HG03095 (cell line): ENCODE data around the gene MMD.

Experiments
- ATAC-seq: cut with Tn5 transposase; IDR thresholded peaks from one replicate; pipeline ENCODE4 v1.9.1; 2021; ENCODE audit warnings: moderate library complexity; ENCODE audit not compliant: unreplicated experiment

The MMD gene

GRCh38 chr17:55354941-55355340 is 66.7 kb downstream of the MMD start:
- ATAC-seq = no peak

GRCh38 chr17:55354010-55354409 is 67.6 kb downstream of the MMD start:
- ATAC-seq = no peak

- ATAC-seq = no peak
These were observed 70.4 kb downstream of the MMD start for GRCh38 chr17:55351226-55351625.

- ATAC-seq = no peak
These were observed 70.8 kb downstream of the MMD start for GRCh38 chr17:55350825-55351205.

DNA sequence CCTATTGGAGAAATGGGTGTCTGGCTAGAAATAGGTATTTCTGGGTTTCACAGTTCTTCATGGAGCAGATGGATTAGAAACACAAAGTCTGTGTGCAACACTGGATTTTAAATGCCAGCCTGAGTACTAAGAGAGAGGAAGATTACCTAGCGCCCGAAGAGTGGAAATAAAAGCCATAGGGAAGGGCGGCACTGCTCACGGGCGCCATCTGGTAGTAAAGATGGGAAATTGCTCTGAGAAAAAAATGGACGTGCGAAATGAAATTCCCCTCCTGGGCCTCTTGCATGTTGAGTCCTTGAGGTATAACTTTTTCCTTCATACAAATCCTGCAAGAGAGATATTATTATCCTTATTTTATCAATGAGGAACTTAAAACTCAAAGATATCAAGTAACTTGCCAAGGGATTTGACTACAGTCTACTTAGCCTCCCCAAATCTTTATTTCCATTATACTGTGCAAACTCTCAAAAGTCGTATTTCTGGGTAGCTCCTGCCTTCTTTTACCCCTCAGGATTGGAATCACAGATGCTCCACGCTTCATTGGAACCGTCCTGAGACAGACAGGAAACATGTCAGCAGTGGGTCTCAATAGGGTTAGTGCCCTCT is 72.8 kb downstream of the MMD start:
- ATAC-seq = peak; percentile 57

DNA sequence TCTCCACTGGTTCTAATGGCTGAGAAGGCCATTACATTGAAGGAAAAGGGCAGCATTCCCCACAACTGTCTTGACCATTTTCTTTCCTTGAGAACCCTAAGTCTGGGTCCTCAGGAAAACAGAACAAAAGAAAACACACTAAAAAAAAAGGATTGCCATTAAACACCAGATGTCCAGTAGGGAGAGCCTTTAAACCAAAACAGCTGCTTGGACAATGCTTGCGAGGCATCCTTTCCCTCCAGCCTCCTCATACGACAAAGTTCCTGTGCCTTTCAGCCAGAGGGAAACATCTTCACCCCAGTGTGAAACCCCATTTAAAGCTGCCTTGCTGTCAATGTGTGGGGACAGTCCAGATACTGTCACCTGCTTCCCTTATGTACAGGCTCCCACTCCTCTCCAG is 74.3 kb downstream of the MMD start:
- ATAC-seq = no peak

GRCh38 chr17:55346658-55347057 is 75.0 kb downstream of the MMD start:
- no peak for ATAC-seq

GRCh38 chr17:55345132-55345531 is 76.5 kb downstream of the MMD start:
- no peak for ATAC-seq

GRCh38 chr17:55344514-55344997 is 77.1 kb downstream of the MMD start:
- no peak for ATAC-seq

GRCh38 chr17:55343900-55344513 is 77.6 kb downstream of the MMD start:
- ATAC-seq = no peak

- no peak for ATAC-seq
These were observed 78.6 kb downstream of the MMD start for GRCh38 chr17:55342800-55343585.
